A549 (cell line): ENCODE data around the gene EXOC2. TPM values are rescaled to one million over a fixed set of nuclear protein-coding genes. Genes with fewer than 3 reads are reported as not detected.

ENCODE experiments used
- ATAC-seq, 2 experiments: fragments of 200-7000 bp in 1 of 2; fragments of >200 bp in 1 of 2; cut with Nextera tagmentation in 1 of 2; cut with Tn5 transposase in 1 of 2; 3 replicates each; pipeline versions ENCODE4 v1.8.0 to v1.9.1; 2018 to 2020; ENCODE audit warnings: mild to moderate bottlenecking in 1 of 2, moderate library complexity in 1 of 2
- CTCF ChIA-PET: fragments of 300-600 bp; sonication (Branson Sonifier 250); formaldehyde crosslinking; extraction: SDS; loops from one replicate; lab custom pipeline; 2021; ENCODE audit warnings: antibody characterized with exemption, inconsistent platforms; lab: Yijun Ruan, JAX
- POLR2A ChIA-PET: fragments of 350-600 bp; formaldehyde crosslinking; extraction: SDS; loops from one replicate; lab custom pipeline; 2021; ENCODE audit warnings: antibody characterized with exemption, inconsistent platforms; lab: Yijun Ruan, JAX
- DNase-seq, 2 experiments: peaks; one replicate each; pipeline versions ENCODE4 v3.0.0 to v3.0.0-alpha.2; 2011 to 2016; ENCODE audit warnings: low read depth in 1 of 2, low spot score in 1 of 2
- FAIRE-seq: peaks from 2 replicates; lab custom pipeline; 2011; peaks lifted over from hg19 to GRCh38; lab: Jason Lieb, UNC
- H3K27ac ChIP-seq, 2 experiments: fragments of >200 bp; sonication (Bioruptor Twin); formaldehyde crosslinking; 3 replicates each; pipeline ENCODE4 v1.5.1; 2016 to 2017
- H3K4me1 ChIP-seq: fragments of >200 bp; sonication (Bioruptor Twin); formaldehyde crosslinking; 3 replicates; pipeline ENCODE4 v1.6.1; 2016
- H3K4me2 ChIP-seq: fragments of >200 bp; sonication (Bioruptor Twin); formaldehyde crosslinking; 3 replicates; pipeline ENCODE4 v1.6.1; 2016
- H3K4me3 ChIP-seq: fragments of >200 bp; sonication (Bioruptor Twin); formaldehyde crosslinking; 3 replicates; pipeline ENCODE4 v1.5.1; 2016
- H3K9me3 ChIP-seq: fragments of >200 bp; sonication (Bioruptor Twin); formaldehyde crosslinking; 3 replicates; pipeline ENCODE4 v1.6.1; 2016
- BHLHE40 ChIP-seq: IDR thresholded peaks from 2 replicates; pipeline ENCODE4 v1.6.1; 2012; ENCODE audit warnings: low read depth, low read length, inconsistent platforms
- CBX2 ChIP-seq: fragments of 200-600 bp; sonication (generic); IDR thresholded peaks from 2 replicates; pipeline ENCODE4 v1.6.1; 2016; ENCODE audit warnings: low read depth, mild to moderate bottlenecking, borderline replicate concordance
- CEBPB ChIP-seq, 2 experiments: fragments of >200 bp in 1 of 2; sonication (Bioruptor Twin) in 1 of 2; formaldehyde crosslinking in 1 of 2; IDR thresholded peaks; 2 replicates each; pipeline ENCODE4 v1.6.1; 2012 to 2016
- CHD2 ChIP-seq: fragments of 150-350 bp; IDR thresholded peaks from 2 replicates; pipeline ENCODE4 v1.6.1; 2014; ENCODE audit warnings: low read length; ENCODE audit not compliant: partially characterized antibody
- EHF ChIP-seq: fragments of 250-450 bp; sonication (Bioruptor Pico); IDR thresholded peaks from 2 replicates; pipeline ENCODE4 v1.5.0; 2020; ENCODE audit warnings: mild to moderate bottlenecking
- ESRRA ChIP-seq: fragments of 150-350 bp; IDR thresholded peaks from 2 replicates; pipeline ENCODE4 v1.6.1; 2014; ENCODE audit warnings: mild to moderate bottlenecking, low read length, borderline replicate concordance
- FOXS1 ChIP-seq: fragments of 250-450 bp; sonication (Bioruptor Pico); IDR thresholded peaks from 2 replicates; pipeline ENCODE4 v1.5.0; 2020; ENCODE audit warnings: mild to moderate bottlenecking, moderate library complexity
- GATA3 ChIP-seq: IDR thresholded peaks from 2 replicates; pipeline ENCODE4 v1.6.1; 2012; ENCODE audit warnings: borderline replicate concordance
- HOXA7 ChIP-seq: fragments of 250-450 bp; sonication (Bioruptor Pico); IDR thresholded peaks from 2 replicates; pipeline ENCODE4 v1.5.0; 2020; ENCODE audit warnings: mild to moderate bottlenecking, moderate library complexity
- HOXB13 ChIP-seq: fragments of 250-450 bp; sonication (Bioruptor Pico); IDR thresholded peaks from 2 replicates; pipeline ENCODE4 v1.5.0; 2020; ENCODE audit warnings: low read depth, mild to moderate bottlenecking, moderate library complexity
- JUN ChIP-seq, 2 experiments: fragments of >200 bp; sonication (Bioruptor Twin); formaldehyde crosslinking; IDR thresholded peaks; 2 replicates in 1 of 2; 3 replicates in 1 of 2; pipeline ENCODE4 v1.6.1; 2016 to 2017
- JUNB ChIP-seq: fragments of >200 bp; sonication (Bioruptor Twin); formaldehyde crosslinking; IDR thresholded peaks from 2 replicates; pipeline ENCODE4 v1.6.1; 2016
- KDM1A ChIP-seq: fragments of 200-600 bp; sonication (generic); IDR thresholded peaks from 2 replicates; pipeline ENCODE4 v1.6.1; 2016; ENCODE audit warnings: low read depth, mild to moderate bottlenecking
- POLR2A ChIP-seq: IDR thresholded peaks from 2 replicates; pipeline ENCODE4 v1.6.1; 2012; ENCODE audit warnings: mild to moderate bottlenecking, low read length
- RARB ChIP-seq: fragments of 250-450 bp; sonication (Bioruptor Pico); IDR thresholded peaks from 2 replicates; pipeline ENCODE4 v1.8.0; 2021; ENCODE audit warnings: mild to moderate bottlenecking, moderate library complexity
- RCOR1 ChIP-seq: fragments of 150-350 bp; IDR thresholded peaks from 2 replicates; pipeline ENCODE4 v1.6.1; 2014; ENCODE audit warnings: antibody characterized with exemption, low read length, low read depth
- RFX5 ChIP-seq: fragments of 450-650 bp; IDR thresholded peaks from 2 replicates; pipeline ENCODE4 v1.7.1; 2014; ENCODE audit warnings: antibody characterized with exemption, mild to moderate bottlenecking, moderate library complexity
- RNF2 ChIP-seq: fragments of 200-600 bp; sonication (generic); IDR thresholded peaks from 2 replicates; pipeline ENCODE4 v1.6.1; 2016; ENCODE audit warnings: low read depth, mild to moderate bottlenecking, antibody characterized with exemption, moderate library complexity, borderline replicate concordance
- SMC3 ChIP-seq: fragments of >200 bp; sonication (Bioruptor Twin); formaldehyde crosslinking; IDR thresholded peaks from 3 replicates; pipeline ENCODE4 v1.6.1; 2018; ENCODE audit warnings: inconsistent platforms
- TFCP2L1 ChIP-seq: fragments of 250-450 bp; sonication (Bioruptor Pico); IDR thresholded peaks from 2 replicates; pipeline ENCODE4 v1.5.0; 2021; ENCODE audit warnings: mild to moderate bottlenecking
- ZC3H11A ChIP-seq: fragments of 450-650 bp; IDR thresholded peaks from 2 replicates; pipeline ENCODE4 v1.6.1; 2014; ENCODE audit warnings: antibody characterized with exemption, mild to moderate bottlenecking
- ZNF302 ChIP-seq: fragments of 250-450 bp; sonication (Bioruptor Pico); IDR thresholded peaks from 2 replicates; pipeline ENCODE4 v1.9.0; 2021; ENCODE audit warnings: inconsistent platforms, mild to moderate bottlenecking, moderate library complexity
- ZSCAN20 ChIP-seq: fragments of 250-450 bp; sonication (Bioruptor Pico); IDR thresholded peaks from 2 replicates; pipeline ENCODE4 v1.8.0; 2022; ENCODE audit warnings: mild to moderate bottlenecking, moderate library complexity
- WGBS: methylation state at CpG from one replicate; pipeline ENCODE4 v1.1.6; 2017; ENCODE audit errors: missing lambda C conversion rate; 5-methylcytosine and 5-hydroxymethylcytosine counted together
- polyA plus RNA-seq, 4 experiments: library from polyadenylated mRNA; depleted of rRNA in 3 of 4; stranded (reverse); fragments of >200 nt; fragmentation: RNase III in 1 of 4; extraction: RNeasy Plus Mini Kit Qiagen cat#74134 plus additional on column Dnase treatment in 1 of 4; gene quantifications; 2 replicates in 3 of 4; 3 replicates in 1 of 4; pipeline ENCODE4 v1.2.3, GENCODE V29; 2011 to 2017
- TF ChIP-seq, protein P1 (sequence below): IDR thresholded peaks from 2 replicates; pipeline ENCODE4 v1.6.1; 2012; ENCODE audit warnings: low read depth, borderline replicate concordance
- TF ChIP-seq, protein P2 (sequence below): fragments of >200 bp; sonication (Bioruptor Twin); formaldehyde crosslinking; IDR thresholded peaks from 2 replicates; pipeline ENCODE4 v1.6.1; 2016
- TF ChIP-seq, protein P3 (sequence below): fragments of 250-450 bp; sonication (Bioruptor Pico); IDR thresholded peaks from 2 replicates; pipeline ENCODE4 v1.5.0; 2021; ENCODE audit warnings: mild to moderate bottlenecking, moderate library complexity, borderline replicate concordance
- TF ChIP-seq, protein P4 (sequence below): fragments of 150-350 bp; IDR thresholded peaks from 2 replicates; pipeline ENCODE4 v1.6.1; 2014; ENCODE audit warnings: low read depth, mild to moderate bottlenecking, low read length

The EXOC2 gene
- polyA plus RNA-seq, 2 of the 4 experiments (the other 2 are of a cell fraction), result 13.3 to 22.9 TPM

DNA sequence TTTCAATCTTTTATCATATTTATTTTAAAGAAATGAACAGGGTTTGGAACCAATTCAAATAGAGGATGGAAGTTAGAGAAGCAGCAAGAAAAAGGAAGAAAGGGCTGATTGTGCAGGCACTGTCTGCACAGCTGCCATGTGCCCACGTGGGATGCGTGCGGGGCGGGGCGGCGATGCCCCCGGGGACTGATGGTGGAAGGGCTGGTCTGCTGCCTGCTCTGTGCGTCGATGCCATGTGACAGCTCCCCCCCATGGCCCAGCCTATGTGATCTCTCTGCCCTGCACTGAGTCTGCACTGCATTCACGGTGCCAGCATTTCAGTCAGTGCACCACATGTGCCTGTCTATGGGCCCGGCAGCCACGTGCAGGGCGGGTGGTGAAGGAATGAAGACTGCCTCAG lies 205.0 kb downstream of the EXOC2 start:
- Histone ChIP-seq H3K4me1 (no peaks in the 10 kb centered on the region), H3K9me3 (no peaks in the 10 kb centered on the region), H3K27ac (no peak overlapping the region), H3K4me2 (no peak overlapping the region), H3K4me3 (no peak overlapping the region)
- 97% methylated on average over 13 of the region's 13 CpGs for WGBS
- FAIRE-seq (no peak), ATAC-seq (no peak), DNase-seq (no peak)
- no peak for TF ChIP-seq CEBPB (IDR thresholded peaks at IDR 0.05)
- TF ChIP-seq FOXS1 (CRISPR knock-in tag), result no peak
- no peak for TF ChIP-seq JUN (IDR thresholded peaks at IDR 0.05)
- no peak for TF ChIP-seq BHLHE40
- no peak for TF ChIP-seq CBX2
- TF ChIP-seq, protein P1, sequence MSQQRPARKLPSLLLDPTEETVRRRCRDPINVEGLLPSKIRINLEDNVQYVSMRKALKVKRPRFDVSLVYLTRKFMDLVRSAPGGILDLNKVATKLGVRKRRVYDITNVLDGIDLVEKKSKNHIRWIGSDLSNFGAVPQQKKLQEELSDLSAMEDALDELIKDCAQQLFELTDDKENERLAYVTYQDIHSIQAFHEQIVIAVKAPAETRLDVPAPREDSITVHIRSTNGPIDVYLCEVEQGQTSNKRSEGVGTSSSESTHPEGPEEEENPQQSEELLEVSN, result no peak
- no peak for TF ChIP-seq RARB (CRISPR knock-in tag)
- TF ChIP-seq CHD2, result no peak
- ChIA-PET CTCF (no interaction called here), POLR2A (no interaction called here)

DNA sequence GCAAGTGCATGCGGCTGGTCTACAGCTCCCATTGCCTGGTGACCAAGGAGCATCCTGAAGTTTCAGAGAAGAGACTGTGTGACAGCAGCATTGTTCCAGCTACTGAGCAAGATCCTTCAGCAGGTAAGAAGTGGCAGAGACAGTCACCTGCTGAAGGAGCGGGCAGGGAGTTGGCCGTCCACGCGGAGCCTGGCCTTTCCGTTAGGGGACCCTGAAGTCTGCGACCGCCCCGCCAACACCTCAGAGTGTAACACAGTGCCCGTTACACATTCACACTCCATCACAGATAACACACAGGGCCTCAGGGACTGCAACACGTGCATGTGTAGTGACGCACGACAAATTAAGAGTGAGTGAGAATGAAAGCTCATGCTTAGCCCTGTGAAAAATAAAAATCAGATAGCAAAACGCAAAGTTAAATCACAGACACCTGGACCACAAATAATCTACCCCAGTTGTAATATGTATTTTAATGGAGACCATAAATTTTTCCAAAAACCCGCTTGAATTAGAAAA lies 207.2 kb downstream of the EXOC2 start:
- DNase-seq (no peak), ATAC-seq (no peak), FAIRE-seq (no peak)
- 93% methylated on average over 6 of the region's 15 CpGs for WGBS
- no peak overlapping the region for H3K4me3 ChIP-seq
- no peaks in the 10 kb centered on the region for H3K4me1 ChIP-seq
- no peak overlapping the region for H3K4me2 ChIP-seq
- no peak overlapping the region for H3K27ac ChIP-seq
- H3K9me3 ChIP-seq, result no peaks in the 10 kb centered on the region
- TF ChIP-seq GATA3, result no peak
- ChIA-PET CTCF (interaction anchor here (1.7 kb wide), 2 partner anchors 10 to 297 kb away, joined by 4 read pairs; no protein-coding TSS in a partner anchor), POLR2A (no interaction called here)

DNA sequence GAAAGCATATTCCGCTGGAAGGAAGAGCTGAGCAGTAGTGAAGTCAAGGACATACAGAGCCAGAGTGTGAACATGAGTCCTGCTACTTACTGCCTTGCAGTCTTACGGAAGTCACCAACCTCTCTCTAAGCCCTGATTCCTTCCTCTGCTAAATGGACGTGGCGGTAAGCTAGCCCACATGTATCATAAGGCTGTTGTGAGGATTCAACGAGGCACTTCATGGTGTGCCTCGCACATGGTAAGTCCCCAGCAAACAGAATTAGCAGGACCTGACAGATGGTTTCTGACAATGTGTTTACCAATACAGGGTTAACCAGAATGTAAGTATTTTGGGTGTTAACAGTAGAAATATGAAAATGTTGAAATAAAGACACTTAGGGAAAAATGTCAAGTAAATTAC lies 208.2 kb downstream of the EXOC2 start:
- ChIA-PET POLR2A (no interaction called here), CTCF (interaction anchor here (1.7 kb wide), 1 partner anchor 296 kb away, joined by 4 read pairs; no protein-coding TSS in a partner anchor)
- WGBS, result 94% methylated on average over 6 of the region's 6 CpGs
- no peak for FAIRE-seq
- no peak for DNase-seq
- TF ChIP-seq HOXB13 (CRISPR knock-in tag), result no peak
- TF ChIP-seq ZSCAN20 (CRISPR knock-in tag), result no peak
- no peak for TF ChIP-seq RFX5
- TF ChIP-seq POLR2A, result no peak
- no peak for TF ChIP-seq FOXS1 (CRISPR knock-in tag)
- no peak for TF ChIP-seq SMC3
- TF ChIP-seq HOXA7 (CRISPR knock-in tag), result no peak
- no peak for TF ChIP-seq EHF
- no peak for TF ChIP-seq RCOR1
- no peak overlapping the region for H3K27ac ChIP-seq
- ATAC-seq, result no peak
- no peak overlapping the region for H3K4me2 ChIP-seq
- H3K4me1 ChIP-seq, result no peaks in the 10 kb centered on the region
- H3K9me3 ChIP-seq, result no peaks in the 10 kb centered on the region
- no peak overlapping the region for H3K4me3 ChIP-seq

DNA sequence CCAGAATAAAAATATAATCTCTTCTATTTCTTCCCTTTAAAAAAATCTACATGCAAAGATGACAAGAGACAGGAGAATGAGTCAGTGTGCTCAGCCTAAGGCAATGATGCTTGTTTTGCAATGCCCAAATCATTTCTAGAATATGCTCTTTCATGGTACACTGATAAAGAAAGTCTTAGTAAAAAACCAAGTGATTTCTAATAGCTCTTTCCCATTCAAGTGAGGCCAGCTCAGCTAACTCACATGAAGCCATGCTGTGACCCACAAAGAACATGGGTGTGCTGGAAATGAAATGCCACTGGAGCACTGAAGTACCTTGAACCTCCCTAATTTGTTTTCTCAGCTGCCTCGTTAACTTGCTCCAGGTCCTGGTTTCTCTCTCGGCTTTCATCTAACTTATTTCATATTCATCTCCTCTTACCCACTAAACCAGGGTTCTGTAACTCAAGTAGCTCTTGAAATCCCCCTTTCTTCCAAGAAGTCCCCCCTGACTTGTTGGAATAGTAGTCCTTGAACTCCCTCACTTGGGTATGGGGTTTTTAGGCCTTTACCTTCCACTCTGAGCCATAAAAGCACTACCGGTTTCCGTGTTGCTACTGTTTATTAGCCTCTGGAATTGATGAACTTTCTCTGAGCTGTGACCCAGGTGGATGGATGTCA lies 208.7 kb downstream of the EXOC2 start:
- Histone ChIP-seq H3K9me3 (no peaks in the 10 kb centered on the region), H3K27ac (no peak overlapping the region), H3K4me2 (no peak overlapping the region), H3K4me1 (no peaks in the 10 kb centered on the region), H3K4me3 (no peak overlapping the region)
- DNase-seq, result no peak
- FAIRE-seq, result no peak
- 94% methylated on average over 4 of the region's 4 CpGs for WGBS
- ChIA-PET CTCF (interaction anchor here (1.7 kb wide), 1 partner anchor 296 kb away, joined by 4 read pairs; no protein-coding TSS in a partner anchor), POLR2A (no interaction called here)
- no peak for ATAC-seq
- TF ChIP-seq CEBPB (IDR thresholded peaks at IDR 0.05) (no peak), EHF (no peak), POLR2A (no peak), ZNF302 (no peak), KDM1A (no peak), ESRRA (no peak), HOXB13 (CRISPR knock-in tag) (no peak), TFCP2L1 (CRISPR knock-in tag) (no peak), HOXA7 (CRISPR knock-in tag) (no peak), RNF2 (no peak), CHD2 (no peak), ZC3H11A (no peak), BHLHE40 (no peak), JUNB (no peak)
- TF ChIP-seq, protein P2, sequence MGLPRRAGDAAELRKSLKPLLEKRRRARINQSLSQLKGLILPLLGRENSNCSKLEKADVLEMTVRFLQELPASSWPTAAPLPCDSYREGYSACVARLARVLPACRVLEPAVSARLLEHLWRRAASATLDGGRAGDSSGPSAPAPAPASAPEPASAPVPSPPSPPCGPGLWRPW, result no peak
- TF ChIP-seq, protein P3, sequence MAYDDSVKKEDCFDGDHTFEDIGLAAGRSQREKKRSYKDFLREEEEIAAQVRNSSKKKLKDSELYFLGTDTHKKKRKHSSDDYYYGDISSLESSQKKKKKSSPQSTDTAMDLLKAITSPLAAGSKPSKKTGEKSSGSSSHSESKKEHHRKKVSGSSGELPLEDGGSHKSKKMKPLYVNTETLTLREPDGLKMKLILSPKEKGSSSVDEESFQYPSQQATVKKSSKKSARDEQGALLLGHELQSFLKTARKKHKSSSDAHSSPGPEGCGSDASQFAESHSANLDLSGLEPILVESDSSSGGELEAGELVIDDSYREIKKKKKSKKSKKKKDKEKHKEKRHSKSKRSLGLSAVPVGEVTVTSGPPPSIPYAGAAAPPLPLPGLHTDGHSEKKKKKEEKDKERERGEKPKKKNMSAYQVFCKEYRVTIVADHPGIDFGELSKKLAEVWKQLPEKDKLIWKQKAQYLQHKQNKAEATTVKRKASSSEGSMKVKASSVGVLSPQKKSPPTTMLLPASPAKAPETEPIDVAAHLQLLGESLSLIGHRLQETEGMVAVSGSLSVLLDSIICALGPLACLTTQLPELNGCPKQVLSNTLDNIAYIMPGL (CRISPR knock-in tag), result no peak
- TF ChIP-seq, protein P4, sequence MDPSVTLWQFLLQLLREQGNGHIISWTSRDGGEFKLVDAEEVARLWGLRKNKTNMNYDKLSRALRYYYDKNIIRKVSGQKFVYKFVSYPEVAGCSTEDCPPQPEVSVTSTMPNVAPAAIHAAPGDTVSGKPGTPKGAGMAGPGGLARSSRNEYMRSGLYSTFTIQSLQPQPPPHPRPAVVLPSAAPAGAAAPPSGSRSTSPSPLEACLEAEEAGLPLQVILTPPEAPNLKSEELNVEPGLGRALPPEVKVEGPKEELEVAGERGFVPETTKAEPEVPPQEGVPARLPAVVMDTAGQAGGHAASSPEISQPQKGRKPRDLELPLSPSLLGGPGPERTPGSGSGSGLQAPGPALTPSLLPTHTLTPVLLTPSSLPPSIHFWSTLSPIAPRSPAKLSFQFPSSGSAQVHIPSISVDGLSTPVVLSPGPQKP, result no peak
